Smooth muscle cell (in vitro differentiated cells): ENCODE results near the gene SMPD2. TPM values are rescaled to one million over a fixed set of nuclear protein-coding genes. Genes with fewer than 3 reads are reported as not detected.

Experiments
- DNase-seq: peaks from one replicate; lab custom pipeline; 2025; ENCODE audit not compliant: unreplicated experiment; lab: John Stamatoyannopoulos, UW
- H2AFZ ChIP-seq: fragments of 200-600 bp; sonication (generic); 2 replicates; pipeline ENCODE4 v1.6.0; 2016; ENCODE audit warnings: antibody characterized with exemption, low read depth, mild to moderate bottlenecking
- H3F3A ChIP-seq: fragments of 200-600 bp; sonication (generic); 2 replicates; pipeline ENCODE4 v1.6.0; 2017; ENCODE audit warnings: antibody characterized with exemption, low read depth
- H3K27ac ChIP-seq: fragments of 200-600 bp; sonication (generic); 2 replicates; pipeline ENCODE4 v1.5.1; 2016; ENCODE audit warnings: low read depth, mild to moderate bottlenecking
- H3K27me3 ChIP-seq: fragments of 200-600 bp; sonication (generic); 2 replicates; pipeline ENCODE4 v1.6.1; 2016; ENCODE audit warnings: low read depth, mild to moderate bottlenecking
- H3K36me3 ChIP-seq: fragments of 200-600 bp; sonication (generic); 2 replicates; pipeline ENCODE4 v1.5.1; 2016; ENCODE audit warnings: low read depth
- H3K4me1 ChIP-seq: fragments of 200-600 bp; sonication (generic); 2 replicates; pipeline ENCODE4 v1.5.1; 2016; ENCODE audit warnings: low read depth
- H3K4me2 ChIP-seq: fragments of 200-600 bp; sonication (generic); 2 replicates; pipeline ENCODE4 v1.6.0; 2016; ENCODE audit warnings: mild to moderate bottlenecking
- H3K4me3 ChIP-seq: fragments of 200-600 bp; sonication (generic); 2 replicates; pipeline ENCODE4 v1.5.1; 2016; ENCODE audit warnings: mild to moderate bottlenecking
- H3K79me2 ChIP-seq: fragments of 200-600 bp; sonication (generic); 2 replicates; pipeline ENCODE4 v1.6.0; 2016; ENCODE audit warnings: low read depth, mild to moderate bottlenecking
- H3K9ac ChIP-seq: fragments of 200-600 bp; sonication (generic); 2 replicates; pipeline ENCODE4 v1.6.0; 2016; ENCODE audit warnings: low read depth
- H3K9me3 ChIP-seq: fragments of 200-600 bp; sonication (generic); replicated peaks from 2 replicates; pipeline ENCODE4 v1.5.1; 2016; ENCODE audit warnings: low read depth
- H4K20me1 ChIP-seq: fragments of 200-600 bp; sonication (generic); 2 replicates; pipeline ENCODE4 v1.6.0; 2016; ENCODE audit warnings: low read depth
- WGBS: methylation state at CpG from one replicate; pipeline ENCODE4 v1.1.7; 2016; ENCODE audit warnings: low lambda C conversion rate; 5-methylcytosine and 5-hydroxymethylcytosine counted together
- polyA plus RNA-seq: library from polyadenylated mRNA; unstranded; fragments of >200 nt; fragmentation: Nextera tagmentation; extraction: Ambion mirVana; gene quantifications from 2 replicates; pipeline ENCODE4 v1.2.1, GENCODE V29; 2016
- total RNA-seq: library from RNA; depleted of rRNA; stranded (reverse); fragments of >200 nt; gene quantifications from 2 replicates; pipeline ENCODE4 v1.2.3, GENCODE V29; 2014
- TF ChIP-seq, protein P1 (sequence below): fragments of 200-600 bp; sonication (generic); IDR thresholded peaks from 2 replicates; pipeline ENCODE4 v1.5.1; 2017; ENCODE audit warnings: borderline replicate concordance, mild to moderate bottlenecking, antibody characterized with exemption; ENCODE audit not compliant: insufficient read depth, poor library complexity, severe bottlenecking

The SMPD2 gene
- total and polyA plus RNA-seq, 2 experiments from 2014 or later, result 1.4 to 6.4 TPM

DNA sequence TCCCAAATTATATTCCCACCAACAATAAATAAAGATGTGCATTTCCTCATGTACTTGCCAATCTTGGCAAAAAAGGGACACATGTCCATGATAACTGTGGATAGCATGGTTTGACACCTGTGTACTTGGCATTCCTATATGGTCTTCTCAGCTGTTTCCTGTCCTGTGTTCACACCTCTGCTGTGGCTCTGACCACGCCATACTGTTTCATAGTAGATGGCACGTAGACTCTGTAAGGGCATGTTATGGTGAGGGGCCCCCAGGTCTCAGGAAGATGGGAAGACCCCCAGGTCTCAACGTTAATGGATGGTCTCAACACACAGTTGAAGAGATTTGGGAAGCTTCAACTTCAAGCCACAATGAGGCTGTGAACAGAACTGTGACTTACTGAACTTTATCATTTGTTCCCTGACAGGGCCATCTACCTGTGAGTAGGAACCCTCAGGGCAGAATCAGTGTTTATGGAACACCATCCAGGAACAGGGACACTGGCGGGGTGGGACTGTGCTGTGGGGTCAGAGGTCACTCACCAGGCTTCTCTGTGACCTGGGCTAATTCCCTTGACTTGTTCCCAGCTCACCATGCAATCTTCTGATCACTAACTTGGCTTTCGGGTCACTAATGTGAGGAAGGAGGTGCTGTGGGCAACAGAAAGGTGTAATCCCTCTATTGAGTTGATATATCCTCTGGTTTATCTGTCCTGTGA lies 30.7 kb downstream of the SMPD2 start:
- Histone ChIP-seq H3K4me3 (no peak overlapping the region), H3K4me1 (no peaks in the 10 kb centered on the region), H4K20me1 (peaks cover 3% of the 10 kb centered on the region), H3F3A (no peaks in the 10 kb centered on the region), H3K27me3 (no peaks in the 10 kb centered on the region), H3K36me3 (peaks cover 8% of the 10 kb centered on the region), H3K4me2 (no peak overlapping the region), H3K79me2 (peaks cover 4% of the 10 kb centered on the region), H3K27ac (no peak overlapping the region), H3K9me3 (no peaks in the 10 kb centered on the region), H3K9ac (no peak overlapping the region), H2AFZ (no peak overlapping the region)
- TF ChIP-seq, protein P1, sequence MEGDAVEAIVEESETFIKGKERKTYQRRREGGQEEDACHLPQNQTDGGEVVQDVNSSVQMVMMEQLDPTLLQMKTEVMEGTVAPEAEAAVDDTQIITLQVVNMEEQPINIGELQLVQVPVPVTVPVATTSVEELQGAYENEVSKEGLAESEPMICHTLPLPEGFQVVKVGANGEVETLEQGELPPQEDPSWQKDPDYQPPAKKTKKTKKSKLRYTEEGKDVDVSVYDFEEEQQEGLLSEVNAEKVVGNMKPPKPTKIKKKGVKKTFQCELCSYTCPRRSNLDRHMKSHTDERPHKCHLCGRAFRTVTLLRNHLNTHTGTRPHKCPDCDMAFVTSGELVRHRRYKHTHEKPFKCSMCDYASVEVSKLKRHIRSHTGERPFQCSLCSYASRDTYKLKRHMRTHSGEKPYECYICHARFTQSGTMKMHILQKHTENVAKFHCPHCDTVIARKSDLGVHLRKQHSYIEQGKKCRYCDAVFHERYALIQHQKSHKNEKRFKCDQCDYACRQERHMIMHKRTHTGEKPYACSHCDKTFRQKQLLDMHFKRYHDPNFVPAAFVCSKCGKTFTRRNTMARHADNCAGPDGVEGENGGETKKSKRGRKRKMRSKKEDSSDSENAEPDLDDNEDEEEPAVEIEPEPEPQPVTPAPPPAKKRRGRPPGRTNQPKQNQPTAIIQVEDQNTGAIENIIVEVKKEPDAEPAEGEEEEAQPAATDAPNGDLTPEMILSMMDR, result no peak
- WGBS, result 96% methylated on average over 5 of the region's 5 CpGs
- DNase-seq, result no peak

DNA sequence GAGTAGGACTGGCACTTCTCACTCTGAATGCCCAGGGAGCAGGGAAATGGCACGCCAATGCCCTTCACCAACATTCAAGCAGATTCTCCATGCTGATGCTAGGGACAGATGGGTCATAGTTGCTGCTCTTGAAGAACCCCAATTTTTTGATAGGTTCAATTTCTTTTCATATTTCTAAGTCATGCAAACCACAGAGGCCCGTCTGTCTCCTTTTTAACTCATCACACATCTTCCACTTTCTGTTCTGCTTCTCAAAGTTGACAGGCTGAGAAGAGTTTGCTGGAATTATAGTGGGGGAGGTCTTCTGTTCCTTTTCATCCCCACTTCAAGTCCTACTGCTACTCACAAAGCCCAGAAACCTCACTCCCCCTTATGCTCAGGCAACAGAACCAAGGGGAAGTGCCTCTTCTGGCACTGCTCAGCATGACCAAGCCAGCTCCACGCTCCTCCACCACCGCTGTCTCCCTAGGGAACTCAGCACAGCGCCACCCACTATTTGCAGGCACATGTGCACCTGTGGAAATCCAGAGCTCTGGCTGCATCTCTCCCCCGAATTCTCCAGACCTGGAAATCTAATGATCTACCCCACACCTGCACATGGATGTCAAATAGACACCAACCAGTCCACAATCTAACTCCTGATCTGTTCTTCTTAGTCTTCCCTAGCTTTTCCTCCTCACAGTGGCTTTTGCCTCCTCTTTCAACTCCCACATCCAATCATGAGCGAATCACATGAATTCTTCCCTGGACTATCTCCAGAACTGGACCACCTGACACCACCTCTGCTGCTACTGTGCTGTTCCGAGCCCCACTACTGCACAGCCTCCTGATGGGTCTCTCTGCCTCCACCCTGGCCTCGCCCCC lies 31.8 kb downstream of the SMPD2 start:
- Histone ChIP-seq H3K36me3 (no peaks in the 10 kb centered on the region), H3K4me2 (no peak overlapping the region), H3K27me3 (no peaks in the 10 kb centered on the region), H3K9ac (no peak overlapping the region), H4K20me1 (peaks cover 14% of the 10 kb centered on the region), H3K79me2 (peaks cover 4% of the 10 kb centered on the region), H3K9me3 (no peaks in the 10 kb centered on the region), H3K4me3 (no peak overlapping the region), H3K27ac (no peak overlapping the region), H3K4me1 (no peaks in the 10 kb centered on the region), H2AFZ (no peak overlapping the region), H3F3A (no peaks in the 10 kb centered on the region)
- DNase-seq, result no peak
- 98% methylated on average over 9 of the region's 9 CpGs for WGBS
- TF ChIP-seq, protein P1, result no peak

DNA sequence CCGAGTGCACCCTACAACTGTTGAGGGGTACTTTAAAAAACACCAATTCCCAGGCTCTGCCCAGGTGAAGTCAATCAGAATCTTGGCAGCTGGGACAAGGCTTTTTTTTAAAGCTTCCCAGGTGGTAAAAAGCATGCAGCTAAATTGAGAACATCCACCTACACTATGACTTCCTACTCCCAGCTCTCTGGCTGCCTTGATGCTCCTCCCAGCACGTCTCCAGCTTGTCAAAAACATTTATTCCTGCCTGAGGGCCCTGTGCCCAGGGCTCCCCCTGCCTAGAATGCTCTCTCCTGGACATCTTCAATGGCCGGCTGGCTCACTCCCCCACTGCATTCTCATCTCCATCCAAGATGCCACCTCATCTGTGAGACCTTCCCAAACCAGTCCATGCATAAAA lies 32.6 kb downstream of the SMPD2 start:
- H3K4me2 ChIP-seq, result no peak overlapping the region
- H3K4me3 ChIP-seq, result no peak overlapping the region
- TF ChIP-seq, protein P1, result no peak
- H3K27ac ChIP-seq, result no peak overlapping the region
- H3K36me3 ChIP-seq, result no peaks in the 10 kb centered on the region
- no peak overlapping the region for H2AFZ ChIP-seq
- peaks cover 4% of the 10 kb centered on the region for H3K79me2 ChIP-seq
- WGBS, result 95% methylated on average over 3 of the region's 3 CpGs
- H3K4me1 ChIP-seq, result peaks cover 2% of the 10 kb centered on the region
- no peak for DNase-seq
- no peaks in the 10 kb centered on the region for H3F3A ChIP-seq
- H4K20me1 ChIP-seq, result peaks cover 22% of the 10 kb centered on the region
- no peaks in the 10 kb centered on the region for H3K27me3 ChIP-seq
- H3K9me3 ChIP-seq, result no peaks in the 10 kb centered on the region
- H3K9ac ChIP-seq, result no peak overlapping the region
